Gastroesophageal sphincter (tissue), 4 donors: Measurements from ENCODE around the gene GLB1L2. TPM values are rescaled to one million over a fixed set of nuclear protein-coding genes. Genes with fewer than 3 reads are reported as not detected.
"Not testable (repeated sequence)": the region's sequence is repeated elsewhere in the genome, so short reads cannot be mapped to it uniquely, and the experiment has no call there.

Experiments
- ATAC-seq: fragments of 150-250 bp; one replicate; pipeline ENCODE4 v1.9.1; 2016; ENCODE audit warnings: mild to moderate bottlenecking, moderate library complexity
- H3K27ac ChIP-seq, 4 donors: fragments of 200-600 bp; sonication (generic) in 3 of 4; 1 replicate in 3 of 4; 2 replicates in 1 of 4; pipeline ENCODE4 v1.5.1; 2016 to 2019
- H3K27me3 ChIP-seq: fragments of 200-600 bp; sonication (generic); one replicate; pipeline ENCODE4 v1.5.1; 2019
- H3K36me3 ChIP-seq, 2 donors: fragments of 200-600 bp; sonication (generic); one replicate each; pipeline ENCODE4 v1.5.1; 2019; ENCODE audit warnings: control low read depth in 1 of 2
- H3K4me1 ChIP-seq, 3 donors: fragments of 200-600 bp; sonication (generic); 1 replicate in 2 of 3; 2 replicates in 1 of 3; pipeline ENCODE4 v1.5.1; 2016 to 2019; ENCODE audit warnings: control low read depth in 2 of 3
- H3K4me3 ChIP-seq, 2 donors: fragments of 200-600 bp; sonication (generic); one replicate each; pipeline ENCODE4 v1.5.1; 2019; ENCODE audit warnings: mild to moderate bottlenecking in 1 of 2, moderate library complexity in 1 of 2
- H3K9me3 ChIP-seq, 3 donors: fragments of 200-600 bp; sonication (generic); one replicate each; pipeline ENCODE4 v1.5.1; 2017 to 2019; ENCODE audit warnings: control low read depth in 2 of 3
- EP300 ChIP-seq: sonication (generic); formaldehyde crosslinking; IDR thresholded peaks from one replicate; pipeline ENCODE4 v1.6.1; 2017; ENCODE audit warnings: antibody characterized with exemption, mild to moderate bottlenecking
- POLR2A ChIP-seq, 2 donors: fragments of 450-650 bp; IDR thresholded peaks; one replicate each; pipeline ENCODE4 v1.6.1; 2017; ENCODE audit warnings: antibody characterized with exemption in 2 of 2, mild to moderate bottlenecking in 2 of 2, moderate library complexity in 1 of 2
- POLR2AphosphoS5 ChIP-seq: sonication (generic); formaldehyde crosslinking; IDR thresholded peaks from one replicate; pipeline ENCODE4 v1.6.1; 2017; ENCODE audit warnings: antibody characterized with exemption
- WGBS, 2 donors: methylation state at CpG; one replicate each; pipeline ENCODE4 v1.1.5; 2018; ENCODE audit warnings: low coverage in 1 of 2; 5-methylcytosine and 5-hydroxymethylcytosine counted together
- total RNA-seq, 4 donors: library from RNA; depleted of rRNA; stranded (reverse); fragments of >200 nt; gene quantifications; one replicate each; pipeline ENCODE4 v1.1.0, GENCODE V29; 2016
- TF ChIP-seq, protein P1 (sequence below), 4 experiments: fragments of 200-600 bp in 2 of 4; fragments of 450-650 bp in 2 of 4; sonication (generic) in 1 of 4; IDR thresholded peaks; one replicate each; pipeline ENCODE4 v1.5.1; 2017 to 2019; ENCODE audit warnings: antibody characterized with exemption in 4 of 4, mild to moderate bottlenecking in 2 of 4, moderate library complexity in 2 of 4

Gene GLB1L2
- total RNA-seq, 4 donors from 2014 or later = 3.8 to 9.7 (median 8.6) TPM

DNA sequence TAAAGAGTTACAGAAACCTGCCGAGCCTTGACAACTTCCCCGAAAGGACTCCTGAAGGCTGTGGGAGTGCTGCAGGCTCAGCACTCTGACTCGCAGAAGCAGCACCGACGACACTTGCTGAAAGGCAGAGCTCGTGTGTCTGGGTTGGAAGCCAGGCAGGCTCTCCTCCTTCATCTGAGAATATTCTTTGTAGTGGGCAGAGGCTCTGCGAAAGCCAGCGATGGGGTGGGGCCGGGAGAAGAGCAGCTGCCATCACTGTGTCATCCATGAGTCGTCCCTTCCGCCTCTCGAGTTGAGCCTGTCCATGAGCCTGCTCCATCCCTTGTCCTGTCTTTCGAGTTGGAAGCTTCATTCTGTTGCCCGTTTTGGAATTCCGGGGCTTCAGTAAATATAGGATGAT is 11.9 kb downstream of the GLB1L2 start:
- no peak overlapping the region for H3K4me3 ChIP-seq
- no peaks in the 10 kb centered on the region for H3K9me3 ChIP-seq
- TF ChIP-seq EP300 (no peak), POLR2AphosphoS5 (no peak), POLR2A (IDR thresholded peaks at IDR 0.05) (no peak)
- TF ChIP-seq, protein P1, sequence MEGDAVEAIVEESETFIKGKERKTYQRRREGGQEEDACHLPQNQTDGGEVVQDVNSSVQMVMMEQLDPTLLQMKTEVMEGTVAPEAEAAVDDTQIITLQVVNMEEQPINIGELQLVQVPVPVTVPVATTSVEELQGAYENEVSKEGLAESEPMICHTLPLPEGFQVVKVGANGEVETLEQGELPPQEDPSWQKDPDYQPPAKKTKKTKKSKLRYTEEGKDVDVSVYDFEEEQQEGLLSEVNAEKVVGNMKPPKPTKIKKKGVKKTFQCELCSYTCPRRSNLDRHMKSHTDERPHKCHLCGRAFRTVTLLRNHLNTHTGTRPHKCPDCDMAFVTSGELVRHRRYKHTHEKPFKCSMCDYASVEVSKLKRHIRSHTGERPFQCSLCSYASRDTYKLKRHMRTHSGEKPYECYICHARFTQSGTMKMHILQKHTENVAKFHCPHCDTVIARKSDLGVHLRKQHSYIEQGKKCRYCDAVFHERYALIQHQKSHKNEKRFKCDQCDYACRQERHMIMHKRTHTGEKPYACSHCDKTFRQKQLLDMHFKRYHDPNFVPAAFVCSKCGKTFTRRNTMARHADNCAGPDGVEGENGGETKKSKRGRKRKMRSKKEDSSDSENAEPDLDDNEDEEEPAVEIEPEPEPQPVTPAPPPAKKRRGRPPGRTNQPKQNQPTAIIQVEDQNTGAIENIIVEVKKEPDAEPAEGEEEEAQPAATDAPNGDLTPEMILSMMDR (IDR thresholded peaks at IDR 0.05) = no peak
- ATAC-seq = no peak
- peaks cover 6% of the 10 kb centered on the region for H3K27me3 ChIP-seq
- no peaks in the 10 kb centered on the region for H3K36me3 ChIP-seq
- H3K27ac ChIP-seq = no peak overlapping the region
- H3K4me1 ChIP-seq = no peaks in the 10 kb centered on the region
- 76 to 81% methylated on average over 6 to 12 of the region's 15 CpGs for WGBS, 2 donors

DNA sequence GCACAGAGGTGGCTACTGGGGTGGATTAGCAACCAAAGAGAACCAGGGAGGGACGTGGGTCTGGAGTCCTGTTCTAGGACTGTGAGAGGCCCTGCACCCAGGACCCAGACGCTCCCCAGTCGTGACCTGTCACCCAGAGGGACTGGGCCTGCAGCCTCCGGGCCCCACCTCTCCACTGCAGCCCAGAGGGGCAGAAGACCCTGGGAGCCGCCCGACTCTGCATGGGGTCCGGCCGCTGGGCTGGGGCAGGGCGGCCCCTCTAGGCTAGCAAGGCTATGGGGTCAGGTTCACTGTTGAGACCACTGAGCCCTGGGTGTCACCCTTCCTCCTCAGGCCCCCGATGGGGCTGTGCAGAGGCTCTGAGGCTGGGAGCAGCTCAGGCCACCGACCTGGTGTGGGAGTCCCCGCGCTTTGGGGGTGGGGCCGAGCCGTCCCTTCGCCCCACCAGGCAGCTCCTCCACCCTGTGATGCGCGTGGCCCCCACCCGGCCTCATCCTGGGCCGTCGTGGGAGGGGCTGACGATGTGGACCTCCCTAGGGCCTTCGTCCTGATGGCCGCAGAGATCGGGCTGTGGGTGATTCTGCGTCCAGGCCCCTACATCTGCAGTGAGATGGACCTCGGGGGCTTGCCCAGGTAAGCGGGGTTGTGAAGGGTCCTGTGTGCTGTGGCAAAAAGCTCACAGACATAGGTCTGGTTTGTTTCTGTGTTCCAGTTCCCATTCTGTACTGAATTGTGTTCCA is 12.9 kb downstream of the GLB1L2 start:
- not testable (repeated sequence) for H3K27me3 ChIP-seq, H3K9me3 ChIP-seq, H3K4me3 ChIP-seq, H3K4me1 ChIP-seq, H3K36me3 ChIP-seq, H3K27ac ChIP-seq
- WGBS, 2 donors = no CpG with 5 or more reads among the region's 28 CpGs
- peak; percentile 30 for ATAC-seq

DNA sequence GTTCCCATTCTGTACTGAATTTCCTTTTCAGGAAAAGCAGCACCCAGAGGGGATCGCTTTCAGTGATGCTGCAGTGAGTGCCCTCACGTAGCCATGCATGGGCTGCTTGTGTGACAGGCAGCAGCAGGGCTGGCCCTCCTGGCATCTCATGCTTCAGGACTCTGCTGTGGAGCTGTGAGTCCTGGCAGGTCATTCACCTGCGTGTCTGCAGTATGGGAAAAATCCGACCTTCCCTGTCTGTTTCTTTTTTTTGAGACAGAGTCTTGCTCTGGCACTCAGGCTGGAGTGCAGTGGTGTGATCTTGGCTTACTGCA is 13.4 kb downstream of the GLB1L2 start:
- TF ChIP-seq EP300 = no peak
- no peak for TF ChIP-seq POLR2A (IDR thresholded peaks at IDR 0.05)
- TF ChIP-seq, protein P1 (IDR thresholded peaks at IDR 0.05) = no peak
- TF ChIP-seq POLR2AphosphoS5 = no peak
- no peak overlapping the region for H3K4me3 ChIP-seq
- WGBS, 2 donors = 73% methylated on average over 4 of the region's 4 CpGs; no CpG with 5 or more reads in 1 of the 2 donors
- no peak overlapping the region for H3K27ac ChIP-seq
- H3K4me1 ChIP-seq = no peaks in the 10 kb centered on the region
- H3K27me3 ChIP-seq = peaks cover 6% of the 10 kb centered on the region
- no peak for ATAC-seq
- no peaks in the 10 kb centered on the region for H3K36me3 ChIP-seq
- no peaks in the 10 kb centered on the region for H3K9me3 ChIP-seq

DNA sequence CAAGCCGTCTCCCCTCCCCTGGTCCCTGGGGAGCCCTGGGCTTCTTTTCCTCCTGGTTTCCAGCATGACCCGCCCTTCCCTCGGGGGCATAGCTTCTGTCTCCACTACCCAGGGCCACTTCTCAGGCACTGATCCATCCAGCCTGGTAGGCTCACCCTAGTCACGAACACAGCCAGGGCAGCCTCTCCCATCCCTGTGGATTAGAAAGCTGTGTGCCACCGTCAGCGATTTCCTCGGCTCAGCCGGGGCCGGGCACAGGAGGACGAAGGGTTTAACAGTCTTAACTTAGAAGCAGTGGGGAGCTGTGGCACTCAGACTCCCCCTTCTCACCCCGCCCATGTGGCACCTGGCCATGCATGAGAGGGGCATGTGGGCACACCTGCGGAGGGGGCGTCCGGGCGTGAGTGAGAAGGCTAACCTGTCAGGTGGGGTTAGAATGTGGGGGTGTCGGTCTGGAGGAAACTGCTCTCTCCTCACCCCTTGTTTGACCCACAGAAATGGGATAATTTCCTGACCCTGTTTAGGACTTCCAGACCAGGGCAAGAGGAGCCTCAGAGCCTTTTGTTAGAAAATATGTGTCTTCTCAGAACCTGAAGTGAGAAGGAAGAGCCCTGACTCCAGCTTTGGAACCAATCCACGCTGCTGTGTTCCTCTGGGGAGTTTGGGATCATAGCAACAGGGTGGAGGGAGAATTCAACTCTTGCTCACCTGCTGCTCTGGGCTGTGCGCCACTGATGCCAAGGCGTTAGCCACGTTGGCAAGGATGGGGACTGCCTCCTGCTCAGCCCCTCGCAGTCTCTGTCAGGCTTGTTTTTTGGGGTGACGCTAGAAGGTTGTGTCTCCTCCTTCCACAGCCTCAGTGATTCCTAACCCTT is 14.6 kb downstream of the GLB1L2 start:
- Histone ChIP-seq H3K27ac (no peak overlapping the region), H3K27me3 (peaks cover 6% of the 10 kb centered on the region), H3K36me3 (no peaks in the 10 kb centered on the region), H3K4me3 (no peak overlapping the region), H3K9me3 (no peaks in the 10 kb centered on the region), H3K4me1 (no peaks in the 10 kb centered on the region)
- no peak for ATAC-seq
- whole genome bisulfite sequencing, 2 donors = 80 to 81% methylated on average over 3 to 6 of the region's 22 CpGs
- TF ChIP-seq EP300 (no peak), POLR2A (IDR thresholded peaks at IDR 0.05) (no peak), POLR2AphosphoS5 (no peak)
- TF ChIP-seq, protein P1 (IDR thresholded peaks at IDR 0.05) = no peak

DNA sequence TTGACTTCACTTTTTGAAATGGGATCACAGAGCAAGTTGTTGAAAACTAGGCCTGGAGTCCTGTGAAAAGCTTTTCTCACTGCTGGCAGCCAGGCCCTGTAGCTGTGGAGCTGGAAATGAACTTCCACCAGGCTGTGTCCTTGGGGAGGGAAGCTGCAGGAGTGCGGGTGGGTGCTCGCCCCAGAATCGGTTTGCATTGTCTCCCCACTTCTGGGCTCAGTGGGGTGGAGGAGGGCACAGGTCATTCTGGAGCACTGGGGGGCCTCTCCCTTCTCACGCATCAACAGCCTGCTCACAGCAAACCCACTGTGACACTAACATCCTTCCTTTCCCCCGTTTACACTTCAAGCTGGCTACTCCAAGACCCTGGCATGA is 15.2 kb downstream of the GLB1L2 start:
- TF ChIP-seq POLR2AphosphoS5 (no peak), EP300 (no peak), POLR2A (IDR thresholded peaks at IDR 0.05) (no peak)
- TF ChIP-seq, protein P1 (IDR thresholded peaks at IDR 0.05) = no peak
- H3K27me3 ChIP-seq = peaks cover 6% of the 10 kb centered on the region
- no peaks in the 10 kb centered on the region for H3K9me3 ChIP-seq
- no CpG with 5 or more reads among the region's 5 CpGs for WGBS, 2 donors
- H3K36me3 ChIP-seq = no peaks in the 10 kb centered on the region
- no peak for ATAC-seq
- no peak overlapping the region for H3K27ac ChIP-seq
- H3K4me1 ChIP-seq = no peaks in the 10 kb centered on the region
- H3K4me3 ChIP-seq = no peak overlapping the region
